D721Med (cell line): ENCODE data around the gene WASF3.
"Not testable (repeated sequence)": the region's sequence is repeated elsewhere in the genome, so short reads cannot be mapped to it uniquely, and the experiment has no call there.

Source experiments
- DNase-seq: peaks from one replicate; pipeline ENCODE4 v3.0.0; 2011; ENCODE audit warnings: low spot score; ENCODE audit not compliant: insufficient read length
- FAIRE-seq: peaks from 2 replicates; lab custom pipeline; 2011; peaks lifted over from hg19 to GRCh38; lab: Jason Lieb, UNC
- TF ChIP-seq, protein P1 (sequence below): IDR thresholded peaks from 2 replicates; pipeline ENCODE4 v1.5.1; 2012; ENCODE audit warnings: mild to moderate bottlenecking, control low read depth; ENCODE audit not compliant: insufficient read depth; ENCODE audit errors: missing control alignments

Gene WASF3

DNA sequence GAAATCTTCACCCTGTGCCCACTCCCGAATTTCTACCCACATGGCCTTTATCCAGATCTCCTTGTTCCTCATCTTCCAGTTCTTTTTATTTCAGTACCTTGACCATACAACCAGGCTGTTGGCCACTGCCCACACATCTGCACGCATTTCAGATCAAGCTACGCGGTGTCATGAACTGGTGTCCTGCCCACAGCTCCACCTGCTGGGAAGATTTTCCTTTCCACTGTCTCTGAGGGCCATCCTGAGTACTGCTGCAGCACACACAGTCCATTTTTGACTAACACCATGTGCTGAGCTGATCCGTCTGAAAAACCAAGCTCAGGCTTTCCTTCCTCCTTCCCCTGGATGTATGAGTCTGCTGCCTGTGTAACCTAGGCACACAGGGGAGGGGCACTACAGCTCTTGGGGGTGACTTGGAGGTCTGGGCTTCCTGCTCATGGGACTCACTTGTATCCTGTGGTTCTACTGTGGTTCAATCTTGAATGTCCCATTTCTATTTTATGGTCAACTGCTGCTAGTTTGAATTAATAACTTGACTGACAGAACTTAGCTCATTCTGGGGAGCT lies 71.9 kb downstream of the WASF3 start:
- FAIRE-seq = no peak
- TF ChIP-seq, protein P1, sequence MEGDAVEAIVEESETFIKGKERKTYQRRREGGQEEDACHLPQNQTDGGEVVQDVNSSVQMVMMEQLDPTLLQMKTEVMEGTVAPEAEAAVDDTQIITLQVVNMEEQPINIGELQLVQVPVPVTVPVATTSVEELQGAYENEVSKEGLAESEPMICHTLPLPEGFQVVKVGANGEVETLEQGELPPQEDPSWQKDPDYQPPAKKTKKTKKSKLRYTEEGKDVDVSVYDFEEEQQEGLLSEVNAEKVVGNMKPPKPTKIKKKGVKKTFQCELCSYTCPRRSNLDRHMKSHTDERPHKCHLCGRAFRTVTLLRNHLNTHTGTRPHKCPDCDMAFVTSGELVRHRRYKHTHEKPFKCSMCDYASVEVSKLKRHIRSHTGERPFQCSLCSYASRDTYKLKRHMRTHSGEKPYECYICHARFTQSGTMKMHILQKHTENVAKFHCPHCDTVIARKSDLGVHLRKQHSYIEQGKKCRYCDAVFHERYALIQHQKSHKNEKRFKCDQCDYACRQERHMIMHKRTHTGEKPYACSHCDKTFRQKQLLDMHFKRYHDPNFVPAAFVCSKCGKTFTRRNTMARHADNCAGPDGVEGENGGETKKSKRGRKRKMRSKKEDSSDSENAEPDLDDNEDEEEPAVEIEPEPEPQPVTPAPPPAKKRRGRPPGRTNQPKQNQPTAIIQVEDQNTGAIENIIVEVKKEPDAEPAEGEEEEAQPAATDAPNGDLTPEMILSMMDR = no peak
- DNase-seq = no peak

DNA sequence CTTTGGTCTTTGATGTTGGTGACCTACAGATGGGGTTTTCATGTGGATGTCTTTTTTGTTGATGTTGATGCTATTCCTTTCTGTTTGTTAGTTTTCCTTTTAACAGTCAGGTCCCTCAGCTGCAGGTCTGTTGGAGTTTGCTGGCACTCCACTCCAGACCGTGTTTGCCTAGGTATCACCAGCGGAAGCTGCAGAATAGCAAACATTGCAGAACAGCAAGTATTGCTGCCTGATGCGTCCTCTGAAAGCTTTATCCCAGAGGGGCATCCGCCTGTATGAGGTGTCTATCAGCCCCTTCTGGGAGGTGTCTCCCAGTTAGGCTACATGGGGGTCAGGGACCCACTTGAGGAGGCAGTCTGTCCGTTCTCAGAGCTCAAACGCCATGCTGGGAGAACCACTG lies 78.2 kb downstream of the WASF3 start:
- DNase-seq, FAIRE-seq: not testable (repeated sequence)

DNA sequence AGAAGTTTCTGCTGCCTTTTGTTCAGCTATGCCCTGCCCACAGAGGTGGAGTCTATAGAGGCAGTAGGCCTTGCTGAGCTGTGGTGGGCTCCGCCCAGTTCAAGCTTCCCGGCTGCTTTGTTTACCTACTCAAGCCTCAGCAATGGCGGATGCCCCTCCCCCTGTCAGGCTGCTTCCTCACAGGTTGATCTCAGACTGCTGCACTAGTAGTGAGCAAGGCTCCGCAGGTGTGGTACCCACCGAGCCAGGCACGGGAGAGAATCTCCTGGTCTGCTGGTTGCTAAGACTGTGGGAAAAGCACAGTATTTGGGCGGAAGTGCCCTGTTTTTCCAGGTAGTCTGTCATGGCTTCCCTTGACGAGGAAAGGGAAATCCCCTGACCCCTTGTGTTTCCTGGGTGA lies 78.6 kb downstream of the WASF3 start:
- FAIRE-seq, DNase-seq: not testable (repeated sequence)

DNA sequence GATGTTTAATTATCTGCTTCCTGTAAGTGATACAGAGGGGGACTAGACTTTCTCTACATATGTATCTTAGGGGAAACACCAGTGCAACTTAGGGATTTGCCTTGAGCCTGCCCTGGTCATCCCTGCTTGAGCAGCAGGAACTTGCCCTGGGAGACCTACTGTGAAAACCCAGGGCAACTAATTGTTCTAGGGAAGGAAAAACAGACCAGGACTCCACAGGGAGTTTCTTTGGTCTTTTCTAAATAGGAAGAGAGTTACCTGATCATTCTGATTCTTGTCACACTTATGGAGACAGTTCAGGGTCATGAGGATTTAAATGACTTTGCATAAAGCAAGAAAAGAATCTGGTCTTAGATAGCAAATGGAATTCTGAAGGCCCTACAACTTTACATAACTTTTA lies 89.1 kb downstream of the WASF3 start:
- TF ChIP-seq, protein P1 = no peak
- no peak for FAIRE-seq

DNA sequence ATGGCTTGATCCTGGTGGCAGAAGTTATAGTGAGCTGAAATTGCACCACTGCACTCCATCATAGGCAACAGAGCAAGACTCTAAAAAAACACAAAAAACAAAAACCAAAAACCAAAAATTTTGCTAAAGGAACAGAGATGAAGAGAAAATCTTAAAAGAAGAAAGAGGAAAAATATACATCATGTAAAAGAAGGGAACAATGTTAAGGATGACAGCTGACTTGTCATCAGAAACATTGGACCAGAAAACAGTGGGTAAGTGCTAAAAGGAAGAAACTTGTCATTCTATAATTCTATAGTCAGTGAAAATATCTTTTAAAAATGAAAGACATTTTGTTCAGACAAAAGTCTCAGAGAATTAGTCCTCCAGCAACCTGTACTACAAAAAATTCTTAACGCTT lies 93.8 kb downstream of the WASF3 start:
- DNase-seq (no peak), FAIRE-seq (no peak)
- TF ChIP-seq, protein P1 = no peak

More for the DNA sequence above, 89.1 kb downstream of the WASF3 start:
- DNase-seq = no peak

DNA sequence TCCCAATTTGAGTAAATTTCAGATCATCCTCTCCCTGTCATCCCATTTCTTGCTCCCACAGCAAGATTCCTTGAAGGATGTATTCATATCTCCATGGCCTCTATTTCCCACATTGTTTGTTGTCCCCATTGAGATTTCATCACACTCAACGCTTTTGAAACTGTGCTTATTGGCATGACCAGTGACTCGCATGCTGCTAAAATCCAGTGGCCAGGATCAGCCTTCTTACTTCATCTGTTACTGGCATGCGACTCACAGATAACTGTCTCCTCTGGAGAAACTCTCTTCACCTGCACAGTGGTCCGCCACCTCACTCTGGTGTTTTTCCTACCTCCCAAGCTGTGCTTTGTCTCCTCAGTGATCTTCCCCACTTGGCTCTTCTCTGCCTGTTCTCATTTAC lies 95.8 kb downstream of the WASF3 start:
- no peak for DNase-seq
- TF ChIP-seq, protein P1 = no peak

DNA sequence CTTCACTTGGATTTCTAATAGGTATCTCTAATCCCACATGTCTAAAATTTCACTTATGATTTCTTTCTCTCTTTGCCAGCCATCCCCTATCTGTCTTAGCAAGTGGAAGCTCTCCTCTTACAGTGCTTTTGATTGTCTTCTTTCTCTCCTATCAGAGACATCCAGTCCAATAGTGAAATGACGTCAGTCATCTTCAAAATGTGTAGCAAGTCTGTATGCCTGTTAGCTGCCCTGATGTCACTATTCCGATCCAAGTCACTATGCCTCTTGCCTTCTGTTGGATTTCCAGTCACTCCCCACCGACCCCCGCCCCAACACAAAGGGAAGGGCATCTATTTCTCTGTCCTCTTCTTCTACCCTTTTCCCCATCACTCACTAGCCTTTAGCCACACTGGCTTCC lies 96.4 kb downstream of the WASF3 start:
- no peak for FAIRE-seq
- DNase-seq = no peak

More for the DNA sequence above, 95.8 kb downstream of the WASF3 start:
- no peak for FAIRE-seq

DNA sequence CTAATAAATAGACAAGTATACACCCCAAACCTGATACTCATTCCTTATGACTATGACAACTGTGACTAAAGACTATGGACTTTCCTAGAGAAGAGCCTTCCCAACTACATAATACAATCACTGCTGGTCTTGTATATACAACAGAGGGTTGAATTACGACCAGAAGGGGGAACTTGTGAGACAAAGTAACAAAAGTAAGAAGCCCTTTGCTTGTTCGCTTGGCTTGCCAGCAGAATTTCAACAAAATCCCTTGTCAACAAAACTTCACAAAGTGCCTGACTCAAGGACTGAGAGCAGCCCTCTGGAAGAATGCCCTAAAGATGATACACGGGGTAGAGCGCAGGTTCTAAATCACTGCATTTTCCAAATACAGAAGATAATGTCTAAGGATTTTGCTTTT lies 99.4 kb downstream of the WASF3 start:
- FAIRE-seq = no peak

More for the DNA sequence above, 96.4 kb downstream of the WASF3 start:
- TF ChIP-seq, protein P1 = no peak

More for the DNA sequence above, 99.4 kb downstream of the WASF3 start:
- TF ChIP-seq, protein P1 = peak; percentile 11
- DNase-seq = no peak
